Measurements from ENCODE around the gene ARF3. TPM values are rescaled to one million over a fixed set of nuclear protein-coding genes. Genes with fewer than 3 reads are reported as not detected.

ARF3 gene
- total and polyA plus RNA-seq, 9 of the 15 experiments (the other 6 are each of a cell fraction or from before 2014, with no cell fraction given): 5.9 to 170 (median 64.4) TPM

DNA sequence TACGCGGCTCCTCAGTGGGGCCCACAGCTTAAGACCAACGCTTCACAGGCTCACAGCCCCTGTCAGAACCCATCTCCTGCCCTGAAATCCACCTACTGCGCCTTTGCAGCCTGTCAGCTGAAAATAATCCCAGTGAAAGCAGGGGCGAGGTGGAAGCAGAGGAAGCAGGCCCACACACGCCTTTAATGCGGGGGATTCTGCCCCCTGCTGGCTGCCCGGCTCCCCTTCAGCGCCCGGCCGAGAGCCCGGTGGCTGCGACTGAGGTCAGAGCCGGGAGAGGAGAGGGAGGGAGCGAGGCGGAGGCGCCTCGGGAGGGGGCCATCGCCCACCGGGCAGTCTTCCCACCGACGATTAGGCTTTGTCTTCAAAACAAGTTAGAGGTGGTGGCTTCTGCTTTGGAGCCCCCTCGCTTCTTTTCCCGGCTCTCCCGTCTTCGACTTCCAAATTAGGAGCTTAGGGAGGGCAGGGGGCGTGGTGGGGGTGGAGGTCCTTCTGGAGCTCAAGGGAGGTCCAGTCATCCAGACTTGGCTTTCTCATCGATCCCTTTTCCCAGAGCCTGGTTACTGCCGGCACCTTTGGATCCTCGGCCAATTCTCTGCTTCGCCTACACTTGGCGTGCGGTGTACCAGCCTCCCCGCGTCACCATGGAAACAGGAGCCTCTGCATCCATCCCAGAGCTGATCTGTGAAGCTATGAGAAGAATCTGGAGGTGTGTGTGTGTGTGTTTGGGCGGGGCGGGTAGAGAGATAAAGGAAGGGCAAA, 66.4 kb downstream of the ARF3 start (continued):
- 0 out of 4 replicates have a peak, but pooled peaks of 1 of the 2 experiments have one; percentile 33 for TF ChIP-seq UBTF (IDR thresholded peaks at IDR 0.05; ENCODE audit: borderline replicate concordance in 1 of 2, low read depth in 2 of 2, low read length in 2 of 2)
- TF ChIP-seq SAP30 (IDR thresholded peaks at IDR 0.05; ENCODE audit: borderline replicate concordance, insufficient read depth, low read depth, low read length, poor library complexity, severe bottlenecking): no peak
- no peak for TF ChIP-seq RBM14 (IDR thresholded peaks at IDR 0.05; ENCODE audit: borderline replicate concordance, insufficient read depth, low read depth, low read length)
- peak; percentile 50; the same call in 1 of the 2 replicates for TF ChIP-seq ZBTB7A (IDR thresholded peaks at IDR 0.05; ENCODE audit: borderline replicate concordance, control insufficient read depth, low read depth, low read length)
- 0 out of 2 replicates have a peak, but pooled peaks have one; percentile 16 for TF ChIP-seq HCFC1 (IDR thresholded peaks at IDR 0.05; ENCODE audit: low read depth, low read length)
- no peak for TF ChIP-seq THRAP3 (IDR thresholded peaks at IDR 0.05; ENCODE audit: borderline replicate concordance)
- no peak for TF ChIP-seq RBBP5 (IDR thresholded peaks at IDR 0.05; ENCODE audit: borderline replicate concordance, insufficient read depth, low read length, poor library complexity, severe bottlenecking)
- TF ChIP-seq TFAP4 (CRISPR knock-in tag; IDR thresholded peaks at IDR 0.05; ENCODE audit: borderline replicate concordance): peak; percentile 69; the same call in 1 of the 2 replicates
- TF ChIP-seq RFX1 (IDR thresholded peaks at IDR 0.05): peak; percentile 84
- peak; percentile 19; the same call in 1 of the 2 replicates for TF ChIP-seq BHLHE40 (IDR thresholded peaks at IDR 0.05; ENCODE audit: low read length)
- peak; percentile 34; the same call in 1 of the 2 replicates for TF ChIP-seq STAG1 (CRISPR knock-in tag; IDR thresholded peaks at IDR 0.05; ENCODE audit: borderline replicate concordance)
- 0 out of 2 replicates have a peak, but pooled peaks have one; percentile 37 for TF ChIP-seq L3MBTL2 (IDR thresholded peaks at IDR 0.05)
- no peak for TF ChIP-seq SAFB2 (IDR thresholded peaks at IDR 0.05; ENCODE audit: borderline replicate concordance, low read depth, low read length, severe bottlenecking)
- TF ChIP-seq RCOR1 (IDR thresholded peaks at IDR 0.05; ENCODE audit: borderline replicate concordance in 1 of 2, low read depth in 2 of 2, low read length in 2 of 2): peak in 1 of 2 experiments; percentile 45; a peak in 1 of 4 replicates
- peak; percentile 17; the same call in 1 of the 2 replicates for TF ChIP-seq CC2D1A (IDR thresholded peaks at IDR 0.05)
- no peak for TF ChIP-seq SIX5 (IDR thresholded peaks at IDR 0.05; ENCODE audit: borderline replicate concordance in 1 of 2, insufficient read depth in 1 of 2, low read depth in 1 of 2, low read length in 2 of 2)
- TF ChIP-seq ZFX (CRISPR knock-in tag; IDR thresholded peaks at IDR 0.05): peak; percentile 41
- TF ChIP-seq PHB (CRISPR knock-in tag; IDR thresholded peaks at IDR 0.05): no peak
- TF ChIP-seq XRCC5 (IDR thresholded peaks at IDR 0.05; ENCODE audit: low read depth, low read length): peak; percentile 49; the same call in 1 of the 2 replicates
- 0 out of 2 replicates have a peak, but pooled peaks have one; percentile 25 for TF ChIP-seq JUND (IDR thresholded peaks at IDR 0.05; ENCODE audit: borderline replicate concordance, low read depth, low read length)
- no peak for TF ChIP-seq JUND (tag; IDR thresholded peaks at IDR 0.05; ENCODE audit: borderline replicate concordance, low read depth, low read length)
- TF ChIP-seq, protein P1, sequence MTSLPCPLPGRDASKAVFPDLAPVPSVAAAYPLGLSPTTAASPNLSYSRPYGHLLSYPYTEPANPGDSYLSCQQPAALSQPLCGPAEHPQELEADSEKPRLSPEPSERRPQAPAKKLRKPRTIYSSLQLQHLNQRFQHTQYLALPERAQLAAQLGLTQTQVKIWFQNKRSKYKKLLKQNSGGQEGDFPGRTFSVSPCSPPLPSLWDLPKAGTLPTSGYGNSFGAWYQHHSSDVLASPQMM (CRISPR knock-in tag; IDR thresholded peaks at IDR 0.05): no peak
- TF ChIP-seq ARID2 (IDR thresholded peaks at IDR 0.05): peak; percentile 87

All from K562 (cell line).